H1 (cell line): Measurements from ENCODE around the gene CD160. TPM values are rescaled to one million over a fixed set of nuclear protein-coding genes. Genes with fewer than 3 reads are reported as not detected.
"Not testable (repeated sequence)": the region's sequence is repeated elsewhere in the genome, so short reads cannot be mapped to it uniquely, and the experiment has no call there.

Source experiments
- CTCF ChIA-PET: fragments of 300-600 bp; sonication (Branson Sonifier 250); formaldehyde crosslinking; loops from one replicate; lab custom pipeline; 2021; ENCODE audit not compliant: partially characterized antibody; lab: Charles Lee
- POLR2A ChIA-PET: fragments of 300-600 bp; sonication (Branson Sonifier 250); formaldehyde crosslinking; loops from one replicate; lab custom pipeline; 2021; ENCODE audit warnings: inconsistent platforms; ENCODE audit not compliant: partially characterized antibody; lab: Charles Lee
- DNase-seq, 2 experiments: peaks; one replicate each; pipeline versions ENCODE4 v3.0.0 to v3.0.0-alpha.2; 2010 to 2022; ENCODE audit warnings: low spot score in 2 of 2, low read depth in 1 of 2, mixed read lengths in 1 of 2
- FAIRE-seq: peaks from 2 replicates; lab custom pipeline; 2011; peaks lifted over from hg19 to GRCh38; lab: Jason Lieb, UNC
- H2AFZ ChIP-seq: 2 replicates; pipeline ENCODE4 v1.8.1; 2012; ENCODE audit warnings: low read length, inconsistent platforms
- H2AK5ac ChIP-seq: 2 replicates; pipeline ENCODE4 v1.6.1; 2013; ENCODE audit warnings: low read depth, low read length
- H2BK120ac ChIP-seq: replicated peaks from 2 replicates; pipeline ENCODE3; 2013; ENCODE audit warnings: low read depth, low read length, inconsistent platforms
- H2BK12ac ChIP-seq: 2 replicates; pipeline ENCODE4 v1.6.1; 2013; ENCODE audit warnings: low read depth, low read length
- H2BK15ac ChIP-seq: 2 replicates; pipeline ENCODE4 v1.6.1; 2013; ENCODE audit warnings: low read length
- H2BK20ac ChIP-seq: 2 replicates; pipeline ENCODE4 v1.6.1; 2013; ENCODE audit warnings: low read length
- H2BK5ac ChIP-seq: 2 replicates; pipeline ENCODE4 v1.6.1; 2013; ENCODE audit warnings: low read depth, low read length
- H3K14ac ChIP-seq: 2 replicates; pipeline ENCODE4 v1.6.1; 2013; ENCODE audit warnings: inconsistent platforms; ENCODE audit not compliant: insufficient read length
- H3K18ac ChIP-seq: 2 replicates; pipeline ENCODE4 v1.6.1; 2013; ENCODE audit warnings: low read length; ENCODE audit errors: extremely low read depth
- H3K23ac ChIP-seq: 2 replicates; pipeline ENCODE4 v1.6.1; 2013; ENCODE audit warnings: inconsistent platforms; ENCODE audit not compliant: insufficient read length
- H3K23me2 ChIP-seq: 2 replicates; pipeline ENCODE4 v1.6.1; 2013; ENCODE audit warnings: low read depth, low read length
- H3K27ac ChIP-seq: 2 replicates; pipeline ENCODE4 v1.6.1; 2011; ENCODE audit warnings: low read depth, low read length, inconsistent platforms
- H3K27me3 ChIP-seq, 4 experiments: replicated peaks in 1 of 4; 1 replicate in 1 of 4; 2 replicates in 3 of 4; pipeline versions ENCODE4 v1.6.1 to v1.8.1; 2011 to 2013; ENCODE audit warnings: low read length in 3 of 4, mild to moderate bottlenecking in 3 of 4, inconsistent platforms in 2 of 4, mixed read lengths in 2 of 4, moderate library complexity in 1 of 4; ENCODE audit not compliant: control insufficient read depth in 3 of 4, insufficient read depth in 3 of 4; ENCODE audit errors: extremely low read depth in 1 of 4
- H3K36me3 ChIP-seq, 4 experiments: 2 replicates each; pipeline versions ENCODE4 v1.6.1 to v1.8.1; 2011 to 2013; ENCODE audit warnings: mild to moderate bottlenecking in 4 of 4, low read length in 3 of 4, moderate library complexity in 2 of 4, control low read depth in 1 of 4, inconsistent platforms in 1 of 4; ENCODE audit not compliant: insufficient read depth in 4 of 4, control insufficient read depth in 2 of 4
- H3K4ac ChIP-seq: replicated peaks from 2 replicates; pipeline ENCODE3; 2013; ENCODE audit warnings: low read length, low read depth, mixed read lengths, inconsistent platforms; ENCODE audit not compliant: insufficient read length
- H3K4me1 ChIP-seq, 4 experiments: replicated peaks in 1 of 4; 1 replicate in 1 of 4; 2 replicates in 3 of 4; pipeline versions ENCODE4 v1.6.1 to v1.8.1; 2011 to 2013; ENCODE audit warnings: low read length in 3 of 4, inconsistent platforms in 2 of 4, mixed read lengths in 1 of 4; ENCODE audit not compliant: insufficient read depth in 4 of 4, control insufficient read depth in 3 of 4
- H3K4me2 ChIP-seq, 2 experiments: 2 replicates each; pipeline versions ENCODE4 v1.6.1 to v1.8.1; 2011 to 2013; ENCODE audit warnings: low read depth in 2 of 2, low read length in 2 of 2, control low read depth in 1 of 2, inconsistent platforms in 1 of 2, mild to moderate bottlenecking in 1 of 2; ENCODE audit not compliant: insufficient read depth in 1 of 2
- H3K4me3 ChIP-seq, 4 experiments: fragments of 200-600, 300-600 bp in 1 of 4; sonication (generic), shearing (Covaris generic), sonication (Bioruptor Twin) in 1 of 4; 2 replicates each; pipeline versions ENCODE4 v1.5.1 to v1.8.1; 2011 to 2016; ENCODE audit warnings: low read length in 4 of 4, low read depth in 3 of 4, control low read depth in 2 of 4, inconsistent platforms in 2 of 4, mild to moderate bottlenecking in 2 of 4, mixed read lengths in 1 of 4, moderate library complexity in 1 of 4; ENCODE audit not compliant: insufficient read depth in 2 of 4; ENCODE audit errors: extremely low read depth in 1 of 4
- H3K56ac ChIP-seq: replicated peaks from 2 replicates; pipeline ENCODE3; 2013; ENCODE audit warnings: low read depth, mild to moderate bottlenecking, mixed read lengths, low read length, inconsistent platforms; ENCODE audit not compliant: insufficient read length
- H3K79me1 ChIP-seq: 2 replicates; pipeline ENCODE4 v1.6.1; 2013; ENCODE audit warnings: low read depth, low read length, control low read depth
- H3K79me2 ChIP-seq, 2 experiments: 2 replicates each; pipeline versions ENCODE4 v1.6.1 to v1.8.1; 2012 to 2013; ENCODE audit warnings: low read length in 2 of 2, mild to moderate bottlenecking in 2 of 2, inconsistent platforms in 1 of 2; ENCODE audit not compliant: insufficient read depth in 2 of 2, control insufficient read depth in 1 of 2
- H3K9ac ChIP-seq, 4 experiments: replicated peaks in 1 of 4; 1 replicate in 1 of 4; 2 replicates in 3 of 4; pipeline versions ENCODE4 v1.6.1 to v1.8.1; 2011 to 2013; ENCODE audit warnings: low read depth in 3 of 4, low read length in 3 of 4, control low read depth in 2 of 4, mild to moderate bottlenecking in 2 of 4, moderate library complexity in 2 of 4, inconsistent platforms in 1 of 4; ENCODE audit errors: extremely low read depth in 1 of 4
- H3K9me3 ChIP-seq, 2 experiments: 2 replicates each; pipeline versions ENCODE4 v1.6.1 to v1.8.1; 2012 to 2013; ENCODE audit warnings: mild to moderate bottlenecking in 2 of 2, moderate library complexity in 2 of 2, control low read depth in 1 of 2, inconsistent platforms in 1 of 2, low read depth in 1 of 2, low read length in 1 of 2, mixed read lengths in 1 of 2; ENCODE audit not compliant: insufficient read depth in 2 of 2
- H4K20me1 ChIP-seq, 2 experiments: replicated peaks in 1 of 2; 2 replicates each; pipeline versions ENCODE3 to v1.8.1; 2011 to 2013; ENCODE audit warnings: inconsistent platforms in 2 of 2, low read length in 2 of 2, mild to moderate bottlenecking in 1 of 2; ENCODE audit not compliant: insufficient read depth in 2 of 2, control insufficient read depth in 1 of 2
- H4K5ac ChIP-seq: 2 replicates; pipeline ENCODE4 v1.6.1; 2013; ENCODE audit warnings: low read length, low read depth, mixed read lengths, inconsistent platforms; ENCODE audit not compliant: insufficient read length
- H4K8ac ChIP-seq: 2 replicates; pipeline ENCODE4 v1.8.0; 2013; ENCODE audit warnings: mild to moderate bottlenecking, moderate library complexity, low read length, inconsistent platforms; ENCODE audit not compliant: insufficient read depth; ENCODE audit errors: extremely low read depth
- H4K91ac ChIP-seq: replicated peaks from 2 replicates; pipeline ENCODE3; 2013; ENCODE audit warnings: low read length, mixed read lengths, inconsistent platforms; ENCODE audit not compliant: insufficient read length
- WGBS, 2 experiments: shearing (Covaris generic) in 1 of 2; methylation state at CpG; one replicate each; pipeline versions ENCODE4 v1.1.6 to v1.1.7; 2013 to 2015; ENCODE audit warnings: low lambda C conversion rate in 2 of 2, mixed read lengths in 2 of 2, inconsistent platforms in 1 of 2, low coverage in 1 of 2, missing lambda C conversion rate in 1 of 2; ENCODE audit not compliant: insufficient replicate concordance in 2 of 2, insufficient coverage in 1 of 2, insufficient read length in 1 of 2; ENCODE audit errors: extremely low coverage in 1 of 2, missing lambda C conversion rate in 1 of 2; 5-methylcytosine and 5-hydroxymethylcytosine counted together
- polyA plus RNA-seq, 7 experiments: library from polyadenylated mRNA; depleted of rRNA in 3 of 7; stranded (reverse) in 5 of 7; unstranded in 2 of 7; fragments of >200 nt in 5 of 7; fragments of 200-250 nt in 2 of 7; gene quantifications; 1 replicate in 5 of 7; 2 replicates in 1 of 7; 4 replicates in 1 of 7; pipeline versions ENCODE4 v1.2.1 to v1.2.3, GENCODE V29; 2011 to 2013; ENCODE audit warnings: missing spikeins in 2 of 7, mixed read lengths in 2 of 7
- total RNA-seq: library from RNA; stranded (reverse); fragmentation: NEBNext Ultra II Directional; extraction: Animal tissue kit (Norgen Biotek cat#: 25700); gene quantifications from 2 replicates; pipeline ENCODE4 v1.2.1, GENCODE V29; 2021

The CD160 gene
- total and polyA plus RNA-seq, 2 of the 8 experiments (the other 6 are each of a cell fraction or from before 2014, with no cell fraction given): not detected

- H3K27me3 ChIP-seq, H2BK12ac ChIP-seq, H2AFZ ChIP-seq, H3K79me1 ChIP-seq, H3K79me2 ChIP-seq, H4K20me1 ChIP-seq, H3K18ac ChIP-seq, POLR2A ChIA-PET, H3K9me3 ChIP-seq, H3K23me2 ChIP-seq, H2AK5ac ChIP-seq, FAIRE-seq, H3K4me2 ChIP-seq, H4K5ac ChIP-seq, H2BK20ac ChIP-seq, H3K23ac ChIP-seq, H3K9ac ChIP-seq, H3K56ac ChIP-seq, H3K4me1 ChIP-seq, H3K4me3 ChIP-seq, H4K91ac ChIP-seq, H2BK5ac ChIP-seq, H3K14ac ChIP-seq, H2BK120ac ChIP-seq, DNase-seq, H3K27ac ChIP-seq, H4K8ac ChIP-seq, CTCF ChIA-PET, H2BK15ac ChIP-seq, H3K4ac ChIP-seq, H3K36me3 ChIP-seq: not testable (repeated sequence)
- no CpG with 5 or more reads among the region's 1 CpG for WGBS, 2 experiments
These were observed 46.1 kb upstream of the CD160 start for GRCh38 chr1:145673217-145673616.

- H2BK5ac ChIP-seq, H3K23me2 ChIP-seq, H3K9ac ChIP-seq, H2AFZ ChIP-seq, H3K56ac ChIP-seq, H3K4me1 ChIP-seq, H3K27ac ChIP-seq, H3K79me1 ChIP-seq, H2BK12ac ChIP-seq, H2AK5ac ChIP-seq, H2BK15ac ChIP-seq, H2BK120ac ChIP-seq, H4K8ac ChIP-seq, POLR2A ChIA-PET, H3K18ac ChIP-seq, DNase-seq, H3K9me3 ChIP-seq, H3K23ac ChIP-seq, H3K4me2 ChIP-seq, H2BK20ac ChIP-seq, H3K4ac ChIP-seq, H4K5ac ChIP-seq, H3K14ac ChIP-seq, FAIRE-seq, H3K79me2 ChIP-seq, H3K4me3 ChIP-seq, H3K36me3 ChIP-seq, CTCF ChIA-PET, H3K27me3 ChIP-seq, H4K91ac ChIP-seq, H4K20me1 ChIP-seq: not testable (repeated sequence)
- 72% methylated on average over 2 of the region's 3 CpGs; no CpG with 5 or more reads in 1 of the 2 experiments for WGBS, 2 experiments
These were observed 34.4 kb upstream of the CD160 start for GRCh38 chr1:145684858-145685257.
